Adrenal gland (tissue), 12 donors: ENCODE measurements around the gene KIDINS220. TPM values are rescaled to one million over a fixed set of nuclear protein-coding genes. Genes with fewer than 3 reads are reported as not detected.

Experiments used
- DNase-seq, 7 donors: peaks; one replicate each; pipeline ENCODE4 v3.0.0-alpha.2; 2019 to 2020
- H3K27ac ChIP-seq, 5 donors: fragments of 200-600 bp; sonication (generic) in 4 of 5; 1 replicate in 3 of 5; 2 replicates in 2 of 5; pipeline versions ENCODE4 v1.5.1 to v1.8.0; 2016 to 2020; ENCODE audit warnings: mild to moderate bottlenecking in 1 of 5
- H3K27me3 ChIP-seq: fragments of 200-600 bp; 2 replicates; pipeline ENCODE4 v1.8.0; 2021
- H3K36me3 ChIP-seq, 2 donors: fragments of 200-600 bp; replicated peaks in 1 of 2; 1 replicate in 1 of 2; 2 replicates in 1 of 2; pipeline versions ENCODE4 v1.5.1 to v1.8.0; 2018 to 2022
- H3K4me1 ChIP-seq, 2 donors: fragments of 200-600 bp; replicated peaks in 1 of 2; 1 replicate in 1 of 2; 2 replicates in 1 of 2; pipeline versions ENCODE4 v1.5.1 to v1.8.0; 2018 to 2021
- H3K4me3 ChIP-seq, 4 donors: fragments of 200-600 bp; sonication (generic) in 3 of 4; one replicate each; pipeline ENCODE4 v1.5.1; 2016 to 2018
- H3K9me3 ChIP-seq, 3 donors: fragments of 200-600 bp; sonication (generic) in 1 of 3; replicated peaks in 1 of 3; 1 replicate in 2 of 3; 2 replicates in 1 of 3; pipeline versions ENCODE4 v1.5.1 to v1.8.0; 2016 to 2021
- POLR2A ChIP-seq, 2 donors: fragments of 450-650 bp; IDR thresholded peaks; one replicate each; pipeline ENCODE4 v1.6.1; 2017; ENCODE audit warnings: antibody characterized with exemption in 2 of 2, mild to moderate bottlenecking in 2 of 2, moderate library complexity in 1 of 2
- WGBS, 4 donors: extraction: QIAGEN DNeasy Blood & Tissue Kit in 2 of 4; methylation state at CpG; one replicate each; pipeline versions ENCODE4 v1.1.5 to v1.1.7; 2013 to 2017; 5-methylcytosine and 5-hydroxymethylcytosine counted together
- intact Hi-C, 2 donors: fragments of 100-400 bp; cut with DNase I; formaldehyde crosslinking; loops; one replicate each; pipeline versions ENCODE4 v1.14.1 to v1.15.0; 2022 to 2023
- polyA plus RNA-seq, 3 donors: library from polyadenylated mRNA; stranded (reverse); fragments of 200-250 nt in 2 of 3; fragments of 350-450 nt in 1 of 3; fragmentation: Illumina TruSeq in 1 of 3; extraction: RNeasy Lipid Tissue Mini Kit (QIAGEN cat#74804) in 1 of 3; gene quantifications; one replicate each; pipeline ENCODE4 v1.2.3, GENCODE V29; 2013 to 2014
- total RNA-seq, 9 donors: library from RNA; depleted of rRNA in 4 of 9; stranded (reverse); fragments of >200 nt in 4 of 9; fragments of 120-200 nt in 1 of 9; fragmentation: NEBNext Ultra II Directional in 1 of 9; extraction: Animal tissue kit (Norgen Biotek cat#: 25700) in 1 of 9; gene quantifications; one replicate each; pipeline versions ENCODE4 v1.1.0 to v1.2.4, GENCODE V29; 2013 to 2023
- TF ChIP-seq, protein P1 (sequence below), 6 experiments: fragments of 450-650 bp in 4 of 6; fragments of 200-600 bp in 2 of 6; sonication (generic) in 1 of 6; IDR thresholded peaks; 1 replicate in 5 of 6; 2 replicates in 1 of 6; pipeline versions ENCODE4 v1.5.1 to v1.8.0; 2016 to 2021; ENCODE audit warnings: antibody characterized with exemption in 6 of 6, mild to moderate bottlenecking in 2 of 6, moderate library complexity in 1 of 6
- donor health status: healthy with polysubstance abuse.
- donor health status: Bipolar disorder and iron deficiency.
- donor health status: DM: yes; HTN: yes; CAD: no.
- donor health status: DM: no; HTN: no; CAD: no.
- donor health status: DM: no; HTN: no; CAD: no.
- donor health status: DM: yes; HTN: yes; CAD: no.

The KIDINS220 gene
- total and polyA plus RNA-seq, 12 donors: 17.1 to 162 (median 58.3) TPM

DNA sequence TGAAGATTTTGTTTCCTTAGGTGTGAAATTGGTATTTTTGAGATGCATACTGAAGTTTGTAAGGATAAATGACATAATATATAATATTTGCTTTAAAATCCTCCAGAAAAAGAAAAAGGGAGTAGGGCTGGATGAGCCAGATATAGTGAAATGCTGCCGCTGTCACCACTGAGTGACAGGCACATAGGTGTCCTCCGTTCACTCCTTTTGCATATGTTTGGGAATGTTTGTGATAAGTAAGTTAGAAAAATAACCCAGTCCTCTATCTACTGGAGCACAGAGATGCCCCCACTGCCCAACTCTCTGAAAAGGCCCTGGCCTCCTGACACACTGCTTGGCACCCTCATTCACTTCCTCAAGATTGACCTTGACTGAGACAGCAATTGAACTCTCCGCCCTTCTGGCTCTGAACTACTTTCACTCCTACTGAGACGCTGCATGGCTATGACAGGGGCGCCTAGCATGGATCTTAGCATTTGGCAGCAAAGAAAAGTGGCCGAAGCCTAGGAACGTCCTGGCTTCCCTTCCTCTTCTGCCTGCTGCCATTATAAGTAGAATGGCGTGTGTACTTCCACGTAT lies 145.5 kb downstream of the KIDINS220 start:
- intact Hi-C loops: loop anchor here in 1 of 2 donors (10.0 kb wide), 1 partner anchor 63 kb away; no protein-coding TSS in a partner anchor
- TF ChIP-seq POLR2A (IDR thresholded peaks at IDR 0.05): no peak
- TF ChIP-seq, protein P1, sequence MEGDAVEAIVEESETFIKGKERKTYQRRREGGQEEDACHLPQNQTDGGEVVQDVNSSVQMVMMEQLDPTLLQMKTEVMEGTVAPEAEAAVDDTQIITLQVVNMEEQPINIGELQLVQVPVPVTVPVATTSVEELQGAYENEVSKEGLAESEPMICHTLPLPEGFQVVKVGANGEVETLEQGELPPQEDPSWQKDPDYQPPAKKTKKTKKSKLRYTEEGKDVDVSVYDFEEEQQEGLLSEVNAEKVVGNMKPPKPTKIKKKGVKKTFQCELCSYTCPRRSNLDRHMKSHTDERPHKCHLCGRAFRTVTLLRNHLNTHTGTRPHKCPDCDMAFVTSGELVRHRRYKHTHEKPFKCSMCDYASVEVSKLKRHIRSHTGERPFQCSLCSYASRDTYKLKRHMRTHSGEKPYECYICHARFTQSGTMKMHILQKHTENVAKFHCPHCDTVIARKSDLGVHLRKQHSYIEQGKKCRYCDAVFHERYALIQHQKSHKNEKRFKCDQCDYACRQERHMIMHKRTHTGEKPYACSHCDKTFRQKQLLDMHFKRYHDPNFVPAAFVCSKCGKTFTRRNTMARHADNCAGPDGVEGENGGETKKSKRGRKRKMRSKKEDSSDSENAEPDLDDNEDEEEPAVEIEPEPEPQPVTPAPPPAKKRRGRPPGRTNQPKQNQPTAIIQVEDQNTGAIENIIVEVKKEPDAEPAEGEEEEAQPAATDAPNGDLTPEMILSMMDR (IDR thresholded peaks at IDR 0.05): no peak
- Histone ChIP-seq H3K4me1 (peaks cover 10 to 14% of the 10 kb centered on the region in 2 donors), H3K27ac (peak overlapping the region in 3 of 5 donors; percentile 2 to 59 (median 52)), H3K4me3 (no peak overlapping the region), H3K9me3 (no peaks in the 10 kb centered on the region), H3K27me3 (no peaks in the 10 kb centered on the region), H3K36me3 (no peaks in the 10 kb centered on the region)
- peak in 5 of 7 donors; percentile 37 to 56 (median 46) for DNase-seq
- 43 to 58% (median 52%) methylated on average over 9 of the region's 9 CpGs for WGBS, 4 donors

DNA sequence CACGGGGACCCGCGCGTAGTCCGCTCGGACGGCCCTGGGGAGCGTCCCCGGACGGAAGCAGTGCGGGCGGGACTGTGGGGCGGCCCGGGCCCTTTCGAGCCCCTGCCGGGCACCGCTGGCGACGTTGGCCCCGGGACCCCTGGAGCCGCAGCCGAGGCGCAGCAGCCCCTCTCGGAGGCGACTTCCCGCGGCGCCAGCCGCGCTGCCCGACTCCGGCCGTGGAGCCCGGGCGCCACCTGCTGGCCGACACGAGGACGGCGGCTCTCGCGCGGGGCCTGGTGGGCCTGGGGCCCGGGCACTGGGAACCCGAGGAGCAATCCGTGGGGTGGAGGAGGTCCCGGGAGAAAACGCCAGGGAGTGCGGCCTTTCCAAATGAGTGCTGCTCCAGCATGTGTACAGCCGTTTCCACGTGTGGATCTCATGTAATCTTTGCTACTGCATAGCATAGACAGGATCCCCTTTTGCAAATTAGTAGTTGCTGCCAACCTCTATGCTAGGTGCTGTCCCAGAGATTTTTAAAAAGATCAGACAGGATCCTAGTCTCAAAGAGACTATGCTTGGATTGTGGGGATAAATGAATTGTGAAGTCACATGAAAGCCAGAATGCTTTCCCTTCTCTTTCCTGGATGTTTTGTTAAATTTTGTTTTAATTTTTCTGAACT lies 151.6 kb downstream of the KIDINS220 start:
- intact Hi-C loops: loop anchor here (5.0 to 10.0 kb wide), 3 partner anchors 171 to 1259 kb away; no protein-coding TSS in a partner anchor
- Histone ChIP-seq H3K9me3 (no peaks in the 10 kb centered on the region), H3K27me3 (no peaks in the 10 kb centered on the region), H3K4me1 (peaks cover 4 to 9% of the 10 kb centered on the region in 2 donors), H3K27ac (peak overlapping the region; percentile 43 to 91 (median 79)), H3K4me3 (peak overlapping the region in 2 of 4 donors; percentile 70 to 76), H3K36me3 (no peaks in the 10 kb centered on the region)
- peak; percentile 52 to 80 (median 71) for DNase-seq
- 0% methylated on average over 2 to 50 of the region's 50 CpGs for WGBS, 4 donors
- TF ChIP-seq, protein P1 (IDR thresholded peaks at IDR 0.05): peak; percentile 51 to 100 (median 82)
- TF ChIP-seq POLR2A (IDR thresholded peaks at IDR 0.05): peak in 1 of 2 donors; percentile 10

DNA sequence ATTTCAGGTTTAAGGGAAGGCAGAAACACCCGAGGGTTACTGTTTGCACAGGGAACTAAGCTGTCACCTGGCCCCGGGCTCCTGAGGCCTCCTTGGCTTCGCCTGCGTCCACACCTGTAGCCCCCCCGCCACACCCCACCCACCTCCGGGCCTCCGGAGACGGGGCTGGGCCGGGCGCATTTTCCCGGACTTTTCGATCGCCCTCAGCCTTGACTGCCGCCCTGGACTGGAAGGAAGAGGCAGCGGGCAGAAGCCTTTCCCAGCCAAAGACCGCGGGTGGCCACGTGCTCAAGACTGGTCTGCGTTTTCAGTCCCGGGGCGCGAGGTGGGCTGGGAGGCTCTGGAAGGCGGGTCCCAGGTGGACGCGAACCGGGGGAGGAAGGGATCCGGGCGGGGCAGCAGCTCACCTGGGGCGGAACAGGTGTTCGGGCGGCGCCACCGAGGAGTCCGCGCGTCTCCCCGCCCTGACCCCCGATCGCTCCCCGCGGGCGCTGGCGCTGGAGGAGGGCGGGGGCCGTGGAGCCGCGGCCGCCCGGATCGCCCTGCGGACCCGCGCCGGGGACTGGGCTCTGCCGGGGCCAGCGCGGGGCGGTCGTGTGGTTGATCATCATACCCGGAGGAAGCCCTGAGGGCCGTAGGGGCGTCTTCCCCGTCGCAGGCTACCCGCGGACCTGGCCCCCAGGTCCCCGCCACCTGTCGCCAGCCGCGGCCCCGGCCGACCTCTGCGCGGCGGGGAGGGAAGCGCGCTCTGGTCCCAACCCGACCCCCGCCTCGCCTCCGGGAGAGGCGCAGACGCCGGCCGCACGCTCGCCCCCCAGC lies 152.3 kb downstream of the KIDINS220 start:
- intact Hi-C loops: loop anchor here (5.0 to 10.0 kb wide), 3 partner anchors 170 to 1258 kb away; no protein-coding TSS in a partner anchor
- Histone ChIP-seq H3K27ac (peak overlapping the region; percentile 43 to 91 (median 79)), H3K4me3 (peak overlapping the region in 3 of 4 donors; percentile 31 to 76 (median 70)), H3K27me3 (no peaks in the 10 kb centered on the region), H3K9me3 (no peaks in the 10 kb centered on the region), H3K4me1 (peaks cover 12 to 14% of the 10 kb centered on the region in 2 donors), H3K36me3 (no peaks in the 10 kb centered on the region)
- peak; percentile 42 to 54 for TF ChIP-seq POLR2A (IDR thresholded peaks at IDR 0.05)
- TF ChIP-seq, protein P1 (IDR thresholded peaks at IDR 0.05): no peak
- WGBS, 4 donors: 1 to 6% (median 1%) methylated on average over 7 to 87 of the region's 87 CpGs
- peak; percentile 62 to 84 (median 78) for DNase-seq

DNA sequence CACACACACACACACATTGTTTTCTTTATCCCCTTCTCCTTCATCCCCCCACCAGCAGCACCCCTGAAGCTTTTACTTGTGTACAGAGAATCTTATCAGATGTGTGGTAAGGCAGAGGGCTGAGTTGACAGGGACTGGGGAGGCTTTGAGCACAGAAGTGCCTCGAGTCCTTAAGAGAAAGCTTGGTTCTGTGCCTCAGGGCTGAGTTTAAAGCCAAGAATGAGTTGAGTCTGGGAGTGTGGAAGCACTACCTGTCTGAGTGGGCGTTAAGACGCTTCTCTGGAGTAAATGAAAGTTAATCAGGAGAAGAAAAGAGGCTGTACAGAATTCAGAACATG lies 152.9 kb downstream of the KIDINS220 start:
- peak overlapping the region; percentile 43 to 91 (median 79) for H3K27ac ChIP-seq
- DNase-seq: peak in 6 of 7 donors; percentile 37 to 66 (median 51)
- peak in 1 of 2 donors; percentile 15 for TF ChIP-seq POLR2A (IDR thresholded peaks at IDR 0.05)
- TF ChIP-seq, protein P1 (IDR thresholded peaks at IDR 0.05): no peak
- H3K27me3 ChIP-seq: no peaks in the 10 kb centered on the region
- H3K4me1 ChIP-seq: peaks cover 13 to 19% of the 10 kb centered on the region in 2 donors
- intact Hi-C loops: loop anchor here in 1 of 2 donors (10.0 kb wide), 1 partner anchor 170 kb away; no protein-coding TSS in a partner anchor
- 7 to 11% (median 10%) methylated on average over 3 of the region's 3 CpGs for WGBS, 4 donors
- H3K9me3 ChIP-seq: no peaks in the 10 kb centered on the region
- H3K36me3 ChIP-seq: no peaks in the 10 kb centered on the region
- H3K4me3 ChIP-seq: peak overlapping the region in 3 of 4 donors; percentile 31 to 76 (median 70)
